COR-L47 (cell line): ENCODE measurements around the gene TRMT11.
"Not testable (repeated sequence)": the region's sequence is repeated elsewhere in the genome, so short reads cannot be mapped to it uniquely, and the experiment has no call there.

ENCODE experiments used
- DNase-seq: peaks from one replicate; lab custom pipeline; 2025; lab: John Stamatoyannopoulos, UW

TRMT11 gene

GRCh38 chr6:125956506-125957390 is 29.6 kb upstream of the TRMT11 start, which contains the start of gene HINT3:
TSS of gene HINT3 (plus strand) at chr6:125956770. CDS start at chr6:125956978, 208 bp downstream.
- peak; percentile 94 for DNase-seq

- no peak for DNase-seq
Observed at GRCh38 chr6:125957391-125957693, 29.0 kb upstream of the TRMT11 start.

- DNase-seq = no peak
Observed at GRCh38 chr6:125957845-125958244, 28.5 kb upstream of the TRMT11 start.

GRCh38 chr6:125959041-125959440 is 27.3 kb upstream of the TRMT11 start:
- DNase-seq = no peak

- no peak for DNase-seq
Observed at GRCh38 chr6:125961117-125961516, 25.2 kb upstream of the TRMT11 start.

GRCh38 chr6:125962900-125963497 is 23.3 kb upstream of the TRMT11 start:
- no peak for DNase-seq

GRCh38 chr6:125963817-125964216 is 22.5 kb upstream of the TRMT11 start:
- no peak for DNase-seq

GRCh38 chr6:125966569-125966968 is 19.8 kb upstream of the TRMT11 start:
- DNase-seq = no peak

- DNase-seq = no peak
Observed at GRCh38 chr6:125968493-125968892, 17.8 kb upstream of the TRMT11 start.

- DNase-seq = no peak
Observed at GRCh38 chr6:125970760-125971159, 15.6 kb upstream of the TRMT11 start.

GRCh38 chr6:125972478-125972877 is 13.9 kb upstream of the TRMT11 start:
- not testable (repeated sequence) for DNase-seq

GRCh38 chr6:125974214-125974866 is 12.0 kb upstream of the TRMT11 start:
- peak; percentile 19 for DNase-seq

GRCh38 chr6:125979101-125979500 is 7.2 kb upstream of the TRMT11 start:
- no peak for DNase-seq

- DNase-seq = no peak
Observed at GRCh38 chr6:125981571-125982185, 4.7 kb upstream of the TRMT11 start.

GRCh38 chr6:125983246-125983945 is 2.9 kb upstream of the TRMT11 start:
- no peak for DNase-seq

- no peak for DNase-seq
Observed at GRCh38 chr6:125984311-125984710, 2.0 kb upstream of the TRMT11 start.

- no peak for DNase-seq
Observed at GRCh38 chr6:125985522-125985921, 818 bp upstream of the TRMT11 start.

- DNase-seq = no peak
Observed at GRCh38 chr6:125985979-125986300, 400 bp upstream of the TRMT11 start.

- no peak for DNase-seq
Observed at GRCh38 chr6:125987026-125987617, 782 bp downstream of the TRMT11 start.

GRCh38 chr6:125988280-125988679 is 1.9 kb downstream of the TRMT11 start:
- DNase-seq = no peak

- DNase-seq = no peak
Observed at GRCh38 chr6:125989631-125990030, 3.3 kb downstream of the TRMT11 start.

GRCh38 chr6:125991653-125992052 is 5.3 kb downstream of the TRMT11 start:
- no peak for DNase-seq
